Lung (tissue), 12 donors: ENCODE data around the gene TARBP2. TPM values are rescaled to one million over a fixed set of nuclear protein-coding genes. Genes with fewer than 3 reads are reported as not detected.

ENCODE experiments used
- ATAC-seq: fragments of 200-7000 bp; cut with Tn5 transposase; one replicate; pipeline ENCODE4 v1.9.1; 2020; ENCODE audit warnings: moderate number of reproducible peaks; ENCODE audit not compliant: insufficient read depth, low FRiP score
- DNase-seq, 3 donors: peaks; one replicate each; pipeline ENCODE4 v3.0.0-alpha.2; 2013 to 2017
- H3K27ac ChIP-seq, 2 donors: one replicate each; pipeline ENCODE4 v1.5.1; 2013; ENCODE audit warnings: mild to moderate bottlenecking in 2 of 2, moderate library complexity in 2 of 2, control low read depth in 1 of 2, inconsistent platforms in 1 of 2, low read depth in 1 of 2, low read length in 1 of 2
- H3K27me3 ChIP-seq, 3 donors: one replicate each; pipeline ENCODE4 v1.5.1; 2013; ENCODE audit warnings: low read length in 2 of 3; ENCODE audit not compliant: control insufficient read depth in 3 of 3, insufficient read depth in 3 of 3
- H3K36me3 ChIP-seq, 4 donors: one replicate each; pipeline ENCODE4 v1.5.1; 2013; ENCODE audit warnings: low read length in 4 of 4, mild to moderate bottlenecking in 1 of 4, moderate library complexity in 1 of 4; ENCODE audit not compliant: control insufficient read depth in 4 of 4, insufficient read depth in 4 of 4
- H3K4me1 ChIP-seq, 5 donors: one replicate each; pipeline ENCODE4 v1.5.1; 2013; ENCODE audit warnings: low read length in 5 of 5, mild to moderate bottlenecking in 2 of 5, moderate library complexity in 1 of 5; ENCODE audit not compliant: control insufficient read depth in 5 of 5, insufficient read depth in 5 of 5
- H3K4me3 ChIP-seq: one replicate; pipeline ENCODE4 v1.5.1; 2013; ENCODE audit warnings: mild to moderate bottlenecking, control low read depth, moderate library complexity
- H3K9ac ChIP-seq, 2 donors: one replicate each; pipeline ENCODE4 v1.5.1; 2013; ENCODE audit warnings: low read length in 2 of 2, control low read depth in 1 of 2; ENCODE audit not compliant: insufficient read depth in 1 of 2
- H3K9me3 ChIP-seq, 4 donors: one replicate each; pipeline ENCODE4 v1.5.1; 2013; ENCODE audit warnings: low read length in 3 of 4, mild to moderate bottlenecking in 1 of 4, moderate library complexity in 1 of 4; ENCODE audit not compliant: control insufficient read depth in 4 of 4, insufficient read depth in 3 of 4
- CTCF ChIP-seq: IDR thresholded peaks from 2 replicates; pipeline ENCODE4 v1.5.1; 2012; ENCODE audit warnings: mild to moderate bottlenecking; ENCODE audit errors: control extremely low read depth, extremely low read depth
- WGBS, 2 donors: extraction: QIAGEN DNeasy Blood & Tissue Kit; methylation state at CpG; one replicate each; pipeline ENCODE4 v1.1.7; 2013; 5-methylcytosine and 5-hydroxymethylcytosine counted together
- polyA plus RNA-seq, 2 donors: library from polyadenylated mRNA; stranded (reverse); fragments of 200-250 nt; gene quantifications; one replicate each; pipeline ENCODE4 v1.2.1, GENCODE V29; 2013
- total RNA-seq, 2 donors: library from RNA; depleted of rRNA in 1 of 2; stranded (reverse); fragments of >200 nt in 1 of 2; gene quantifications; one replicate each; pipeline ENCODE4 v1.2.1, GENCODE V29; 2014 to 2021
- donor health status: control.
- donor health status: control.
- donor health status: Bipolar disorder and iron deficiency.
- donor health status: healthy.
- donor health status: DM: yes; HTN: yes; CAD: no.

The TARBP2 gene
- total and polyA plus RNA-seq, 4 donors, result 32.2 to 41.3 (median 34.8) TPM

DNA sequence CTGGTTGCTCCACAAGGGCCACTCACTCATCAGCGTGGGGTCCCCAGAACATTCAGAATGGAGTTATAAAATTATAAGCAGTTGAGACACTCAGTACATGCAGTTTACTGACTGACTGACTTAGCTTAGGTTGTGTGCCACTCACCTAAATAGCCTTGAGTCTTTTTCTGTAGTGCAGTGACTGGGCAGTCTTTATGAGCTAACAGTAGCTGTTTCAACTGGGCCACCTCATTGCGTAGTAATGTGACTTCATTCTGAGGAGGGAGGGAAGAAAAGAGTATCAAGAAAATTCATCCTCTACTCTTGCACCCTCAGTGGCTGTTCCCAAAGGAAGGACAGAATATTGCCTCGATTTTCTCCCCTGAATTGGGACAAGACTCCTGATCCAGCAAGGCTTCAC, 22.0 kb downstream of the TARBP2 start:
- TF ChIP-seq CTCF, result no peak
- WGBS, 2 donors, result 97 to 98% methylated on average over 3 of the region's 3 CpGs
- H3K27me3 ChIP-seq, result no peaks in the 10 kb centered on the region
- H3K9ac ChIP-seq, result no peak overlapping the region
- no peaks in the 10 kb centered on the region for H3K9me3 ChIP-seq
- ATAC-seq (no peak), DNase-seq (no peak)
- no peak overlapping the region for H3K27ac ChIP-seq
- no peak overlapping the region for H3K4me3 ChIP-seq
- peaks cover 30 to 54% (median 37%) of the 10 kb centered on the region in 4 donors for H3K36me3 ChIP-seq
- no peaks in the 10 kb centered on the region for H3K4me1 ChIP-seq

DNA sequence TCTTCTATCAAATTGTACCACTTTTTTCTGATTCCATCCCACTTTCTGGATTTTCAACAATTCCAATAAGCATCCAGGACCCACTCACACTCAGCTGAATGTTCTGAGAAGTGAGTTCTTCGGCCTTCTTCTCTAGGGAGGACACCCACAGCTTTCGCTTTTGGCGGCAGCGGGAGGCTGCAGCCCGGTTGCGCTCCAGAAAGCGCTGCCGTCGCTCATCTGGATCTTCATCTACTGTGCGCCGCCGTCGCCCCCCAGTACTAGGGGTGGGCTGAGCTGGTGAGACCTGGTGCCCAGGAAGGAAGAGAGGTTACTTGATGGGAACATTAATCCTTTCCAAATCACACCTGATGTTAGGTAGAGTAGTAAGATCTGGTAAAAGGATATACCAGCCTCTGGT, 23.4 kb downstream of the TARBP2 start:
- Histone ChIP-seq H3K9ac (no peak overlapping the region), H3K27ac (no peak overlapping the region), H3K4me1 (no peaks in the 10 kb centered on the region), H3K36me3 (peaks cover 30 to 46% (median 38%) of the 10 kb centered on the region in 4 donors), H3K4me3 (no peak overlapping the region), H3K9me3 (no peaks in the 10 kb centered on the region), H3K27me3 (no peaks in the 10 kb centered on the region)
- 97 to 98% methylated on average over 13 of the region's 13 CpGs for WGBS, 2 donors
- DNase-seq (no peak), ATAC-seq (no peak)
- TF ChIP-seq CTCF, result no peak

GRCh38 chr12:53530061-53530460, 29.0 kb downstream of the TARBP2 start:
- no peak for DNase-seq
- no peak for ATAC-seq
- H3K36me3 ChIP-seq, result peaks cover 21 to 37% (median 33%) of the 10 kb centered on the region in 4 donors
- no peak overlapping the region for H3K9ac ChIP-seq
- H3K9me3 ChIP-seq, result no peaks in the 10 kb centered on the region
- H3K27me3 ChIP-seq, result no peaks in the 10 kb centered on the region
- no peak overlapping the region for H3K27ac ChIP-seq
- H3K4me1 ChIP-seq, result no peaks in the 10 kb centered on the region
- TF ChIP-seq CTCF, result no peak
- 67 to 77% methylated on average over 2 of the region's 2 CpGs for WGBS, 2 donors
- no peak overlapping the region for H3K4me3 ChIP-seq

DNA sequence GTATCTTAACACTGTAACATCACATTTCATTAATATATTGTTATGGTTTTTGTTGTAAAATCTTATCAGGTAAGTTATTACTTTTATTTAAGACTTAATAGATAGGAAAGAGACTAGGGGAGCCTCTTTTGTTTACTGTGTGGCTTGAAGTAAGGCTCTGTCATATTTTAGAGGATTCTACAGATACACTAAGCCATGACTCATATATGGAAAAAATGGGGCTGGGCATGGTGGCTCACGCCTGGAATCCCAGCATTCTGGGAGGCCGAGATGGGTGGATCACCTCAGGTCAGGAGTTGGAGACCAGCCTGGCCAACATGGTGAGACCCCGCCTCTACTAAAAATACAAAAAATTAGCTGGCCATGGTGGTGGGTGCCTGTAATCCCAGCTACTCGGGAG, 29.8 kb downstream of the TARBP2 start:
- ATAC-seq, result no peak
- Histone ChIP-seq H3K9me3 (no peaks in the 10 kb centered on the region), H3K27me3 (no peaks in the 10 kb centered on the region), H3K27ac (no peak overlapping the region), H3K9ac (no peak overlapping the region), H3K4me3 (no peak overlapping the region), H3K4me1 (no peaks in the 10 kb centered on the region), H3K36me3 (peaks cover 25 to 35% (median 35%) of the 10 kb centered on the region in 4 donors)
- WGBS, 2 donors, result 90 to 100% methylated on average over 4 of the region's 4 CpGs
- DNase-seq, result no peak
- no peak for TF ChIP-seq CTCF
